Stimulated activated CD4-positive, alpha-beta T cell treated with anti-CD3 and anti-CD28 coated beads, TNF-alpha, amount 100 ng/mL, for 48 hours (primary cell): ENCODE measurements around the gene CYP17A1.
"Not testable (repeated sequence)": the region's sequence is repeated elsewhere in the genome, so short reads cannot be mapped to it uniquely, and the experiment has no call there.

Source experiments
- DNase-seq, 3 donors: peaks; one replicate each; pipeline ENCODE4 v3.0.0-alpha.2; 2020; ENCODE audit warnings: low read depth in 3 of 3

Gene CYP17A1

GRCh38 chr10:102837230-102837721 is at the start of gene CYP17A1:
TSS of gene CYP17A1 (minus strand) at chr10:102837413. CDS start at chr10:102837361, 52 bp downstream.
- no peak for DNase-seq

- DNase-seq: no peak
Measured at GRCh38 chr10:102880256-102880655, 43.0 kb upstream of the CYP17A1 start.

- DNase-seq: no peak
Measured at GRCh38 chr10:102878629-102879028, 41.4 kb upstream of the CYP17A1 start.

GRCh38 chr10:102876747-102877153 is 39.5 kb upstream of the CYP17A1 start:
- DNase-seq: no peak

GRCh38 chr10:102872163-102872562 is 35.0 kb upstream of the CYP17A1 start:
- no peak for DNase-seq

GRCh38 chr10:102870221-102870620 is 33.0 kb upstream of the CYP17A1 start:
- DNase-seq: no peak

GRCh38 chr10:102869258-102870198 is 32.3 kb upstream of the CYP17A1 start, which contains the start of gene AS3MT:
TSS of gene AS3MT (plus strand) at chr10:102869470. CDS start at chr10:102869593, 123 bp downstream.
- DNase-seq: peak in 1 of 3 donors; percentile 6

- no peak for DNase-seq
Measured at GRCh38 chr10:102868911-102869257, 31.7 kb upstream of the CYP17A1 start.

- no peak for DNase-seq
Measured at GRCh38 chr10:102865620-102866019, 28.4 kb upstream of the CYP17A1 start.

- DNase-seq: no peak
Measured at GRCh38 chr10:102863660-102864059, 26.4 kb upstream of the CYP17A1 start.

GRCh38 chr10:102859911-102860310 is 22.7 kb upstream of the CYP17A1 start:
- no peak for DNase-seq

- DNase-seq: no peak
Measured at GRCh38 chr10:102856758-102857424, 19.7 kb upstream of the CYP17A1 start.

- DNase-seq: not testable (repeated sequence)
Measured at GRCh38 chr10:102855731-102856436, 18.7 kb upstream of the CYP17A1 start.

- DNase-seq: not testable (repeated sequence)
Measured at GRCh38 chr10:102853237-102853636, 16.0 kb upstream of the CYP17A1 start.

GRCh38 chr10:102850025-102850518 is 12.9 kb upstream of the CYP17A1 start:
- no peak for DNase-seq

- no peak for DNase-seq
Measured at GRCh38 chr10:102845352-102845902, 8.2 kb upstream of the CYP17A1 start.

GRCh38 chr10:102844190-102844776 is 7.1 kb upstream of the CYP17A1 start:
- not testable (repeated sequence) for DNase-seq

- DNase-seq: not testable (repeated sequence)
Measured at GRCh38 chr10:102843139-102843538, 5.9 kb upstream of the CYP17A1 start.

GRCh38 chr10:102841827-102842345 is 4.7 kb upstream of the CYP17A1 start:
- DNase-seq: no peak

- not testable (repeated sequence) for DNase-seq
Measured at GRCh38 chr10:102838276-102838927, 1.2 kb upstream of the CYP17A1 start.
